Liver (tissue), 9 donors: ENCODE results near the gene CPED1. TPM values are rescaled to one million over a fixed set of nuclear protein-coding genes. Genes with fewer than 3 reads are reported as not detected.

Source experiments
- DNase-seq: peaks from one replicate; pipeline ENCODE4 v3.0.0-alpha.2; 2017; ENCODE audit warnings: low spot score
- H3K27ac ChIP-seq, 2 donors: one replicate each; pipeline ENCODE4 v1.7.0; 2013; ENCODE audit warnings: inconsistent platforms in 2 of 2, low read length in 2 of 2, control low read depth in 1 of 2, low read depth in 1 of 2, mild to moderate bottlenecking in 1 of 2
- H3K27me3 ChIP-seq, 4 donors: one replicate each; pipeline versions ENCODE4 v1.6.1 to v1.7.0; 2013; ENCODE audit warnings: low read length in 3 of 4, inconsistent platforms in 1 of 4, mild to moderate bottlenecking in 1 of 4, moderate library complexity in 1 of 4; ENCODE audit not compliant: control insufficient read depth in 4 of 4, insufficient read depth in 4 of 4
- H3K36me3 ChIP-seq, 4 donors: one replicate each; pipeline versions ENCODE4 v1.6.1 to v1.7.0; 2013; ENCODE audit warnings: low read length in 3 of 4, mild to moderate bottlenecking in 3 of 4, low read depth in 1 of 4, moderate library complexity in 1 of 4; ENCODE audit not compliant: control insufficient read depth in 4 of 4, insufficient read depth in 3 of 4
- H3K4me1 ChIP-seq, 4 donors: one replicate each; pipeline versions ENCODE4 v1.6.1 to v1.7.0; 2013; ENCODE audit warnings: low read length in 3 of 4, mild to moderate bottlenecking in 3 of 4, moderate library complexity in 1 of 4; ENCODE audit not compliant: control insufficient read depth in 4 of 4, insufficient read depth in 4 of 4
- H3K4me3 ChIP-seq, 3 donors: one replicate each; pipeline versions ENCODE4 v1.6.1 to v1.7.0; 2013; ENCODE audit warnings: low read length in 3 of 3, control low read depth in 1 of 3, low read depth in 1 of 3, mild to moderate bottlenecking in 1 of 3
- H3K9ac ChIP-seq, 2 donors: one replicate each; pipeline ENCODE4 v1.7.0; 2013; ENCODE audit warnings: low read length in 2 of 2, mild to moderate bottlenecking in 2 of 2, moderate library complexity in 2 of 2, control low read depth in 1 of 2, low read depth in 1 of 2
- H3K9me3 ChIP-seq, 4 donors: one replicate each; pipeline versions ENCODE4 v1.6.1 to v1.7.0; 2013; ENCODE audit warnings: low read length in 3 of 4; ENCODE audit not compliant: control insufficient read depth in 4 of 4
- ATF3 ChIP-seq: IDR thresholded peaks from 2 replicates; pipeline ENCODE4 v1.6.1; 2016; ENCODE audit warnings: antibody characterized with exemption
- EGR1 ChIP-seq, 2 donors: IDR thresholded peaks; 2 replicates each; pipeline ENCODE4 v1.6.1; 2016 to 2018; ENCODE audit warnings: antibody characterized with exemption in 2 of 2, low read depth in 2 of 2
- FOXA1 ChIP-seq: IDR thresholded peaks from 2 replicates; pipeline ENCODE4 v1.6.1; 2016; ENCODE audit warnings: antibody characterized with exemption
- FOXA2 ChIP-seq: IDR thresholded peaks from 2 replicates; pipeline ENCODE4 v1.6.1; 2016; ENCODE audit warnings: antibody characterized with exemption
- GABPA ChIP-seq, 2 donors: IDR thresholded peaks in 1 of 2; conservative IDR thresholded peaks in 1 of 2; 2 replicates each; pipeline ENCODE4 v1.6.1; 2016; ENCODE audit warnings: antibody characterized with exemption in 2 of 2, mild to moderate bottlenecking in 1 of 2, moderate library complexity in 1 of 2
- HNF4A ChIP-seq, 2 donors: conservative IDR thresholded peaks; 2 replicates each; pipeline ENCODE4 v1.6.1; 2016; ENCODE audit warnings: antibody characterized with exemption in 2 of 2, mild to moderate bottlenecking in 2 of 2
- HNF4G ChIP-seq: IDR thresholded peaks from 2 replicates; pipeline ENCODE4 v1.6.1; 2016; ENCODE audit warnings: antibody characterized with exemption
- JUND ChIP-seq, 2 donors: IDR thresholded peaks; 2 replicates each; pipeline ENCODE4 v1.6.1; 2016; ENCODE audit warnings: antibody characterized with exemption in 2 of 2
- MAX ChIP-seq: IDR thresholded peaks from 2 replicates; pipeline ENCODE4 v1.6.1; 2016; ENCODE audit warnings: antibody characterized with exemption
- NR2F2 ChIP-seq: IDR thresholded peaks from 2 replicates; pipeline ENCODE4 v1.6.1; 2016; ENCODE audit warnings: antibody characterized with exemption
- RAD21 ChIP-seq, 2 donors: IDR thresholded peaks; 2 replicates each; pipeline ENCODE4 v1.6.1; 2016; ENCODE audit warnings: antibody characterized with exemption in 2 of 2, mild to moderate bottlenecking in 2 of 2
- REST ChIP-seq: IDR thresholded peaks from 2 replicates; pipeline ENCODE4 v1.6.1; 2016; ENCODE audit warnings: antibody characterized with exemption, mild to moderate bottlenecking
- RXRA ChIP-seq, 2 donors: IDR thresholded peaks; 2 replicates each; pipeline ENCODE4 v1.6.1; 2017 to 2018; ENCODE audit warnings: antibody characterized with exemption in 2 of 2, mild to moderate bottlenecking in 1 of 2
- SP1 ChIP-seq: IDR thresholded peaks from 2 replicates; pipeline ENCODE4 v1.6.1; 2018; ENCODE audit warnings: antibody characterized with exemption, mild to moderate bottlenecking
- TAF1 ChIP-seq: conservative IDR thresholded peaks from 2 replicates; pipeline ENCODE4 v1.6.1; 2016; ENCODE audit warnings: antibody characterized with exemption, mild to moderate bottlenecking
- YY1 ChIP-seq: IDR thresholded peaks from 2 replicates; pipeline ENCODE4 v1.6.1; 2016; ENCODE audit warnings: antibody characterized with exemption, mild to moderate bottlenecking
- WGBS: extraction: QIAGEN DNeasy Blood & Tissue Kit; methylation state at CpG from one replicate; pipeline ENCODE4 v1.1.7; 2013; 5-methylcytosine and 5-hydroxymethylcytosine counted together
- polyA plus RNA-seq, 2 donors: library from polyadenylated mRNA; stranded (reverse) in 1 of 2; unstranded in 1 of 2; fragments of 200-250 nt in 1 of 2; fragments of >200 nt in 1 of 2; fragmentation: Nextera tagmentation in 1 of 2; extraction: Ambion mirVana in 1 of 2; gene quantifications; one replicate each; pipeline versions ENCODE4 v1.2.1 to v1.2.3, GENCODE V29; 2013 to 2015
- total RNA-seq, 2 donors: library from RNA; depleted of rRNA; stranded (reverse); fragments of >200 nt; gene quantifications; one replicate each; pipeline ENCODE4 v1.2.3, GENCODE V29; 2014
- TF ChIP-seq, protein P1 (sequence below): IDR thresholded peaks from 2 replicates; pipeline ENCODE4 v1.6.1; 2016; ENCODE audit warnings: antibody characterized with exemption
- TF ChIP-seq, protein P2 (sequence below): fragments of 150-350 bp; IDR thresholded peaks from 2 replicates; pipeline ENCODE4 v1.5.1; 2017; ENCODE audit warnings: improper control_type of control experiment, low read depth, low read length; ENCODE audit not compliant: missing input control
- donor health status: healthy.
- donor health status: healthy.
- donor health status: healthy.
- donor health status: healthy.
- donor health status: healthy.

Gene CPED1
- total and polyA plus RNA-seq, 4 donors = 8.5 to 58.0 (median 14.6) TPM

GRCh38 chr7:121138262-121138933, 149.9 kb downstream of the CPED1 start:
- H3K36me3 ChIP-seq = peaks cover 0 to 15% (median 10%) of the 10 kb centered on the region in 4 donors
- H3K27me3 ChIP-seq = no peaks in the 10 kb centered on the region
- DNase-seq = no peak
- H3K9me3 ChIP-seq = no peaks in the 10 kb centered on the region
- peaks cover 0 to 6% (median 2%) of the 10 kb centered on the region in 4 donors for H3K4me1 ChIP-seq
- 40% methylated on average over 8 of the region's 8 CpGs for WGBS
- TF ChIP-seq HNF4A (conservative IDR thresholded peaks at IDR 0.05) (peak in 1 of 2 donors; percentile 21), RAD21 (IDR thresholded peaks at IDR 0.05) (peak in 1 of 2 donors; percentile 35), RXRA (IDR thresholded peaks at IDR 0.05) (no peak), YY1 (peak; percentile 32), MAX (no peak), ATF3 (peak; percentile 62)
- TF ChIP-seq, protein P1, sequence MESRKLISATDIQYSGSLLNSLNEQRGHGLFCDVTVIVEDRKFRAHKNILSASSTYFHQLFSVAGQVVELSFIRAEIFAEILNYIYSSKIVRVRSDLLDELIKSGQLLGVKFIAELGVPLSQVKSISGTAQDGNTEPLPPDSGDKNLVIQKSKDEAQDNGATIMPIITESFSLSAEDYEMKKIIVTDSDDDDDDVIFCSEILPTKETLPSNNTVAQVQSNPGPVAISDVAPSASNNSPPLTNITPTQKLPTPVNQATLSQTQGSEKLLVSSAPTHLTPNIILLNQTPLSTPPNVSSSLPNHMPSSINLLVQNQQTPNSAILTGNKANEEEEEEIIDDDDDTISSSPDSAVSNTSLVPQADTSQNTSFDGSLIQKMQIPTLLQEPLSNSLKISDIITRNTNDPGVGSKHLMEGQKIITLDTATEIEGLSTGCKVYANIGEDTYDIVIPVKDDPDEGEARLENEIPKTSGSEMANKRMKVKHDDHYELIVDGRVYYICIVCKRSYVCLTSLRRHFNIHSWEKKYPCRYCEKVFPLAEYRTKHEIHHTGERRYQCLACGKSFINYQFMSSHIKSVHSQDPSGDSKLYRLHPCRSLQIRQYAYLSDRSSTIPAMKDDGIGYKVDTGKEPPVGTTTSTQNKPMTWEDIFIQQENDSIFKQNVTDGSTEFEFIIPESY = no peak
- no peak overlapping the region for H3K4me3 ChIP-seq
- no peak overlapping the region for H3K9ac ChIP-seq
- no peak overlapping the region for H3K27ac ChIP-seq

DNA sequence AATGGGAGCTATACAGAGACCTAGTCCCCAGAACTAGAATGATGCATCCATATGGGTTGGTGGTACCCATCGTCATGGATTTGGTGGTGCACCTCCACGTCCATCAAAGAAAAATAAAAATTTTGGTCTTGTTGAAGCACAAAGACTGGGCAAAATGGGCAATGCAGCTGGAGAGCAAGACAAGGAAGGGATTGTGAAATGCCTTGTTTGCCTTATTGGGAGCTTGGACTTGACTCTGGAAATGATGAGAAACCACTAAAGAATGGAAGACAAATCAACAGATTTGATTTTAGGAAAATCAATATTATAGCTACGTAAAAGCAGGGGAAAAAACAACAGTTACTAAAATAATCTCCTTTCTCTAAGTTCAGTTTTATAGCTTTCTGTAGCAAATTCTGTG, 150.9 kb downstream of the CPED1 start:
- TF ChIP-seq FOXA2 (peak; percentile 41), FOXA1 (peak; percentile 39), MAX (no peak), EGR1 (IDR thresholded peaks at IDR 0.05; ENCODE audit: low read depth in 2 of 2) (peak in 1 of 2 donors; percentile 40), YY1 (peak; percentile 34), SP1 (no peak), ATF3 (peak; percentile 68), NR2F2 (no peak), GABPA (IDR thresholded peaks at IDR 0.05 in 1 of 2, conservative IDR thresholded peaks at IDR 0.05 in 1 of 2) (no peak), REST (no peak), HNF4A (conservative IDR thresholded peaks at IDR 0.05) (peak; percentile 59 to 64), RXRA (IDR thresholded peaks at IDR 0.05) (peak; percentile 20 to 46), JUND (IDR thresholded peaks at IDR 0.05) (peak in 1 of 2 donors; percentile 83), TAF1 (no peak), HNF4G (no peak), RAD21 (IDR thresholded peaks at IDR 0.05) (peak; percentile 12 to 14)
- TF ChIP-seq, protein P1 = no peak
- TF ChIP-seq, protein P2, sequence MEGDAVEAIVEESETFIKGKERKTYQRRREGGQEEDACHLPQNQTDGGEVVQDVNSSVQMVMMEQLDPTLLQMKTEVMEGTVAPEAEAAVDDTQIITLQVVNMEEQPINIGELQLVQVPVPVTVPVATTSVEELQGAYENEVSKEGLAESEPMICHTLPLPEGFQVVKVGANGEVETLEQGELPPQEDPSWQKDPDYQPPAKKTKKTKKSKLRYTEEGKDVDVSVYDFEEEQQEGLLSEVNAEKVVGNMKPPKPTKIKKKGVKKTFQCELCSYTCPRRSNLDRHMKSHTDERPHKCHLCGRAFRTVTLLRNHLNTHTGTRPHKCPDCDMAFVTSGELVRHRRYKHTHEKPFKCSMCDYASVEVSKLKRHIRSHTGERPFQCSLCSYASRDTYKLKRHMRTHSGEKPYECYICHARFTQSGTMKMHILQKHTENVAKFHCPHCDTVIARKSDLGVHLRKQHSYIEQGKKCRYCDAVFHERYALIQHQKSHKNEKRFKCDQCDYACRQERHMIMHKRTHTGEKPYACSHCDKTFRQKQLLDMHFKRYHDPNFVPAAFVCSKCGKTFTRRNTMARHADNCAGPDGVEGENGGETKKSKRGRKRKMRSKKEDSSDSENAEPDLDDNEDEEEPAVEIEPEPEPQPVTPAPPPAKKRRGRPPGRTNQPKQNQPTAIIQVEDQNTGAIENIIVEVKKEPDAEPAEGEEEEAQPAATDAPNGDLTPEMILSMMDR = no peak
- WGBS = 79% methylated on average over 3 of the region's 3 CpGs
- H3K27me3 ChIP-seq = no peaks in the 10 kb centered on the region
- peaks cover 0 to 18% (median 10%) of the 10 kb centered on the region in 4 donors for H3K36me3 ChIP-seq
- H3K9me3 ChIP-seq = no peaks in the 10 kb centered on the region
- H3K4me1 ChIP-seq = peaks cover 0 to 6% (median 2%) of the 10 kb centered on the region in 4 donors
- no peak overlapping the region for H3K9ac ChIP-seq
- H3K4me3 ChIP-seq = no peak overlapping the region
- no peak overlapping the region for H3K27ac ChIP-seq
- no peak for DNase-seq
